ENCODE results near the gene PTPRN2. TPM values are rescaled to one million over a fixed set of nuclear protein-coding genes. Genes with fewer than 3 reads are reported as not detected.

PTPRN2 gene
- polyA plus RNA-seq, 3 donors = 6.8 to 7.9 (median 7.2) TPM

DNA sequence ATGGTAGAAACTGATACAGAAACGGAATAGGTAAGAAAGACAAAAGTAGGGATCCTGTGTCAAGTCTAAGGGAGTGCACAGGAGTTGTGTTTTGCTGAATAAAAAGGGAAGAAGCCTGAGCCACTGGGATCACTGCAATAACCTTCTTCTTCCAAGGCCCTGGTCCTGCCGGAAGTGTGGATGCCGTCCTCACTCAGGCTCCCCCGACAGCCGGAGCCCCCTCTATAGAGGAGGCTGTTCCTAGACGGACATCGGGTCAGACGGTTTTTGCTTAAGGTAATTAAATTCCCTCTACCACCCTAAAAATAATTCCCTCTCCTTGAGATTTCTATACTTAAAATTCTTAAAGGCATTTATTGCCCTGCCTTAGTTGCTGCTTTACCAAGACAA lies 566.9 kb downstream of the PTPRN2 start:
- DNase-seq (ENCODE audit: low read depth in 3 of 3, low spot score in 2 of 3) = no peak

DNA sequence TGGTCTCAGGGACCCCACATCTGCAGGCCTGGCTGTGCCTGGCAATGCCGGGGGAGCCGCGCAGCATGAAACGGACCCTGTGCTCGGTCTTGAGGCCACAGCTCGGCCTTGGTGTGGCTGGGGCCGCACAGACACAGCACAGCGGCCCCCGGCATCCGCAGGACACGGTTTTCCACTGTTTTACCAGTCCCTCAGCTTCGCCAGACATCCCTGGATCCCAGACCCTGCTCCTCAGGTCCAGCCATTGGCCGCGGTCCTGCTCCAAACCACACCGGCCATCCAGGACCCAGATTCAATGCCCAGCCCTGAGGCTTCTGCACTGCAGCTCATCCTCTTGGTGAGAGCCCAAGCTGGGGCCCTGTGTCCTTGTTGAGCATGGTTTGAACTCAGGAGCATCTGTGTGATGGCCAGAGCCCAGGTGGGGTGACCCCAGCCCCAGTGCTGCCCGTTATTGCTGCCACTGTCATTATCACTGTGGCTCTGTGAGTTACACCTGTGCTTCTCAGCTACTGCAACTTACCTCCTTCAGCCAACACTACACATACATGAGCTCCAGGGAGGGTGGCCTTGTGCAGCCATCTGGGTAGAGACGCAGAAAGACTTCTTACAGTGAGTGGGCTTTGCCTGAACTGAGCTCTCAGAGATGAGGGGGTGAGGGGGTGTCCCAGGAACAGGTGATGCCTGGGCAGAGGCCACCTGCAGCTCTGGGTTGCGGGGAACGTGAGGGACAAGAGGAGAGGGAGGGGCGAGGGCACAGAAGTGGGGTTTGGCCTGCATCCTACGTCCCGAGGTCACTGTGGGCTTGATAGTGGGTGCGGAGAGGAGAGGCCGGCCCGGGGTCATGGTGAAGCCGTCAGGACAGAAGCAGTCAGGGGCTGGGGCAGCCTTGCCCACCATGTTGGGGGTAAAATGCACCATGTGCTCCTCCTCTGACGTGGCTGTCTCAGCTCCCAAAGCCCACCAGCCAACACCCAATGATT lies 567.6 kb downstream of the PTPRN2 start:
- DNase-seq (ENCODE audit: low read depth in 3 of 3, low spot score in 2 of 3) = no peak

DNA sequence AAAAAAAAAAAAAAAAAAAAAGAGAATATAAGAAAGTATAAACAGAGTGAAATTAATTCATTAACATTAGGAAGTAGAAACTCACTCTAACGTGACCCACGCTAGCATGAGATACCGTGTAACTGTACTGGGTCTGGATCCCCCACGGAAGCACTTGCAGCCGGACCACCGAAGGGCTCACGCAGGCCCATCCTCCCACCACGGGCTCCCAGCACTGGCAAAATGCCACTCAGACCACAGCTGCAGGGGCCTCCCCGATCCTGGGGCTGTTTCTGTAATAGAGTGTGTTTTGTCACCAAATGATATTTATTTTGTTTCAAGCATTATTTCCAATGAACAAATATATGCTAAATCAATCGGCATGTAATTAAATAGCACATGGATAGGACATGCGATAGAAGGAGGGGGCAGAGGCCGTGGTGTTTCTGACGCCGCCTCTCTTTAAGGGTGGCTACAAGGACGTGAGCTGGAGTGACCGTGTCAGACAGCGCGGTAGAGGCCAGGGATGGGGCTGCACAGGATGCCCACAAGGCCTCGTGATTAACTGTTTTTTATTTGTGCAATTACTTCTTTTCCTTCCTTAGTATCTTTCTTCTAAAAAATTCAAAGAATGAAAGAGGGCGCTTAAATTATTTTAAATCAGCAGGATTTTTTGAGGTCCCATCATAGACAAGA lies 568.5 kb downstream of the PTPRN2 start:
- no peak for DNase-seq (ENCODE audit: low read depth in 3 of 3, low spot score in 2 of 3)

DNA sequence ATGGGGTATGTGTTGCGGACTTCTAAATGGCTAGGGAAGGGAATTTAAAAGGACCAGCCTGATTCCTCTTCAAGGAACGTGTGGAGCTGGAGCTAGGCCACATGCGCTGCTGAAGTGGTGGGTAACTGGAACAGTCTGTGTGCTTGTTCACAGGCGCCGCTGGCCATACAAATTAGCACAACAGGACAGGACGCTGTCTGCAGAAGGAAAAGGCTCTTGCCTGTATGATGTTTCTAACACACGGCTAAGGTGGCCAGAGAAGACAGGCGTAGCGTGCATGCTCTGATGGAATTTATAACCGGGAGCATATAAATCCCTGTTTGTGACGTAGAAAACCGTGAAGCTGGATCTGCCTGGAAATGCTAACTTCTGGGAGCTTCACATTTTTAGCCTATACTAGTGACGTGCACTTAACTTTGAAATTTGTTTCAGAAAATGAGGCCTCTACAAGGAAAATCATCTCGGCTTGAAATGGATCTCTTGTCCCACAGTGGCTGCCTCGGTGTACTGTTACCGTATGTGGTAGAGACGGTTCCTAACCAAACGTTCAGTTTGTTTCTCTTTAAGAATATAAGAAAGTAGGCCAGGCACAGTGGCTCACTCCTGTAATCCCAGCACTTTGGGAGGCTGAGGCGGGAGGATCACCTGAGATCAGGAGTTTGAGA lies 569.4 kb downstream of the PTPRN2 start:
- no peak for DNase-seq (ENCODE audit: low read depth in 3 of 3, low spot score in 2 of 3)

DNA sequence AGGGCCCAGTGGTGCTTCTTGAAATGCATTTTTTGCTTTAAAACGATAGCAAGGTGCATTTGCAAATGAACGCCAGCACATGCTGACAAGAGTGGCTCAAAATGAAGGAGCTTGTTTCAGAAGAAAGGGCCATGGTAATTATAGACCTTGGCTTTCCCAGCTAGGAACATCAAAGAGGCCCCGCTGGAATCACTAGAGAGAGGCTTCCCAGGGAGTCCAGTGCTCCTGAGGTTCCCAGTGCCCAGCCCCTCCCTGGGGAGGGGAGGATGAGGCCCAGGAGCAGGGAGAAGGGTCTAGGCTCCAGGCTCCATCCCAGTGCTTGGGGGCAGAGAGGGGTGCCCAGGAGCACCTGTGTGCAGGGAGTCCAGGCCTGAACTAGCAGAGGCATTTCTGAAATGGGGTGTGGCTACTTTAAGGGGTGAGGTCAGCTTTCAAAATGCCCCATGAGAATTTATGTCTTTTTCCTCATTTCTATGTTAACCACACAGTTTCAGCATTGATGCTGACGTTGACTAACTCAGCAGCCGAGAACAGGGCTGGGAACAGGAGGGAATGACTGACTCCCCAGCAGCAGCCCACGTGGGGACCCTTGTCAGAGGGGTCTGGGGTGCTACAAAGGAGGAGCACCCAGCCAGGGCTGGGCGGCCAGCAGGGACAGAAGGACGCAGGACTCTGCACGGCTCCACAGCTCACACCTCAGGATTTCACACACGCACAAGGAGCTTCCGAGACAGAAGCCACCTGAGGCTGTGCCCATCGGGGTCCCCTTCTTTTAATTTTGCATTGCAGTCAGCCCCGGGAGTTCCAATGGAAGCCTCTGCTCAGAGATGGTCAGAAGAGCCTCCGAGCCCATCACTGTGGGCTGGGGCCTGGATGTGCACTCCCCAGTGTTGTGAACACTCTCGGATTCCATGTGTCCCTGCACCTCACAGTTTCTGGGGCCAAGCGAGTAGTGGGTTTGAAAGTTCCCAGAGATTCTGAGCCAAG lies 570.2 kb downstream of the PTPRN2 start:
- DNase-seq (ENCODE audit: low read depth in 3 of 3, low spot score in 2 of 3) = no peak

DNA sequence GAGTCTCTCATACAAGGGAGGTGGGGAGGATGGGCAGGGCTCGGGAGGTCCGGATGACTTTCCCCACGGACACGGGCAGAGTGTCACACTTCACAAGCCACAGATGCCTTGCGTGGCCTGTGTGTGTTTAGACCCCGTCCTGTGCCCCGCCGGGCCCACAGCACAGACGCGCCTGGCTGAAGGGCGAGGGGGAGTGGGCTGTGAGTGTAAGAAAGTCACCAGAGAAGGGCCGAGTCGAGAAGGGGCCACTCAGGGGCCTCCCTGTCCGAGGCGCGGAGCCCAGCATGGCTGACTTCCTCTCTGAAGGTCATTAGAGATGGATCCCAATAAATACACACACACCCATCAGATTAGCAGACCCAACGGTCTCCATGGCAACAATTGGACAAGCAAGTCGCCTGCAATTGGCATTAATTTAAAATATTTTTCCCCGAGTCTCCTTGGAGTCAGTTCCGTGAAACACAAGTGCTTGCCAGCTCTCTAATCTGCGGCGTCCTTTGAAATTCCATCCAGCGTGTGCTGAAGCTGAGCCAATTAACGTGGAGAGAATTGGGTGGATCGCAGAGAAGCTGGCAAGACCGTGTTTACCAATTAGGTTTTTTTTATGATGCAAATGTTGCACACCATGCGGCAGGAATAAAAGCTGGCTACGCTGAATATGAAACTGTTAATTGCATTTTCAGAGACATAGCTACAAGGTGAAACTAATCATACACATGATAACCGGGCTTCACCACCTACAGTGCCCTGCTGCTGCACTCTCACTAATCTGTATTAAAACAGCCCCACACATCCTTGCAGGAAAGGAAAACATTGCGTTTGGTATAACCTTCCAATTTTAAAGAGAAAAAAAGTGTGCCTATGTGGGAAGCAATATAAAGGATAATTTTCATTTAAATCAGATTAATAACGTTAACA lies 571.2 kb downstream of the PTPRN2 start:
- DNase-seq (ENCODE audit: low read depth in 3 of 3, low spot score in 2 of 3) = no peak

DNA sequence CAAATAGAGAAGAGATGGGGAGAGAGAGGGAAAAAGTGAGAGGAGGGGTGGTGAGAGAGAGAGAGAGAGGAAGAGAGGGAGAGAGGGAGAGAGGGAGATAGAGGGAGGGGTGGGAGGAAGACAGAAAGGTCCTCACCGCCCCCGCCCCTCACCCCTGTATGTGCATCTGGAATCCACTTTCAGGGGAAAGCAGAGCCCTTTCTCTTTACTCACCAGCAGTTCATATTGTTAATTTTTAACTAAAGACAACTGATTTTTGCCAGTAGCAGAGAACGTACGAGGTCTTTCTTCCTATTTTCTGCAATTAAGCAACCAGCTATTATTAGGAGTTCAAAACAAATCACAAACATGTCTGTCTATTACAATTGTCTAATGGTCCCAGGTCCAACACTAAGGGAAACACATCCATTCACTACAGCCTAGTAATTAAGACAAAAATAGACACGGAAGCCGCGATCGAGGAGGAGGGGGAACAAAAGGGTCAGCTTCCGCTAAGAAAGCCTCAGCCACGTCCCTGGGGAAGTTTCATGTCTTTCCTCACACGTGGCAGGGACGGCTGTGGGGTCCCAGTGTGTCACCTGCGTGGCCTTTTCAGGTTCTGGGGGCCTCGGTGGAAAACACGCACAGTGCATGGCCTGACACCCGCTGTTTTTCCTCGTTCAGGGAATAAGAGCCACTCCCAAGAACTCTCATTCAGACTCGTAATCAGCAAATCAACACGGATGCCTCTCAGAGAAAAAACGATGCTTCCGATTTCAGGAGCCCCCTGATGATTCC lies 572.0 kb downstream of the PTPRN2 start:
- DNase-seq (ENCODE audit: low read depth in 3 of 3, low spot score in 2 of 3) = no peak

DNA sequence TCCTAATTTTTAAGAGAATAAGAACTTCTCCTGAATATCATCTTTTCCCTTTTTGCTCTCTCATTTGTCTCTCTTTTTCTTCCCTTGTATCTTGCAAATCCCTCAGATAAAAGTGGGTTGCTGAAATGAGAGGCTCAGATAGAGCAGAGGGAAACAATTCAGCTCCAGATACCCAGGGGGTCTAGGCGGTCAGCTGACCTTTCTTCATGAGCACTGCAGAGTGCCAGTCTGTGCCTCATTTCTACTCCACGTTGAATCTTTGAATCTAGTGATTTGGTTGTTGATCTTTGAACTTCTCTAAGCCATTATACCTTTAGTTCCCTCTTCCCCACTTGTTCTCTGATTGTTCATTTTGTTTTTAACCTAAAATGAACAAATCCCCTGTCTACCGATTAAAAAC lies 572.6 kb downstream of the PTPRN2 start:
- no peak for DNase-seq (ENCODE audit: low read depth in 3 of 3, low spot score in 2 of 3)

DNA sequence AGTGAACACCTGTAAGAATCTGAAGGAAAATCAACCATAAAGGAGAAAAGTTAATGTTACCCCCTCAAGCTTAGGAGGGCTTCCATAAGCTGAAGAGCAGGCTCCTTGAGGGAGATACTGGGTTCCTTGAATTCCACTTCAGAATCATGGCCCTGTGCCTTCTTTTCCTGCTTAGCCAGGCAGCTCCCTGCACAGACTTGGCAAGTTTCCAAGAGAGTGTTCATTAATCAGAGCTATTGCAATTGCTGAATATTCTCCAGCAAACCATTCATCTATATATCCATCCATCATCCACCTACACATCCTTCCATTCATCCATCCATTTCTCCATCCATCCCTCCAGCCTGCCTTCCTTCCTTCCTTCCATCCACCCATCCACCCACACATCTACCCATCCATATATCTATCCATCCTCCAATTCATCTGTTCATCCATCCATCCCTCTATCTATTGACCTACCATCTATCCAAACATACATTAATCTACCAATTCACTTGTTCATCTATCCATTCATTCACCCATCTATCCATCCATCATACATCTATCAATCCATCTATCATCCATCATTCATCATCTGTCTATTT lies 574.4 kb downstream of the PTPRN2 start:
- no peak for DNase-seq (ENCODE audit: low read depth in 3 of 3, low spot score in 2 of 3)

DNA sequence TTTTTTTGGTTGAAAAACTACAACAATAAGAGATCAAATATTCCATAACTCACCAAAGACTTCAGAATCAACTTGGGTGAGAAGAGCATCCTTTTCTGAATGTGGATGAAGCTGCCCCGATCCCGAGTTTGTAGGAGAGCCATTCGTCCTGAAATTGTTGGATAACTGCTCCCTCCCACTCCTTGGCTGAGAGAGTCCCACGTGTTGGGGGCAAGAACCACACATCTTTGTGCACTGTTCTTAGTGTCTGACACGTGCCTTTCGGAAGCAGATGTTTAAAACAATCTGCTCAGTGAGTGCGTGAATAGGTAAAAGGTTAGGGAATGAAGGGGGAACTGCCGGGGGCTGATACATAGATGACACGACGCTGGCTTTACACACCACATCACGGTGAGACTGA lies 575.7 kb downstream of the PTPRN2 start:
- DNase-seq (ENCODE audit: low read depth in 3 of 3, low spot score in 2 of 3) = no peak

DNA sequence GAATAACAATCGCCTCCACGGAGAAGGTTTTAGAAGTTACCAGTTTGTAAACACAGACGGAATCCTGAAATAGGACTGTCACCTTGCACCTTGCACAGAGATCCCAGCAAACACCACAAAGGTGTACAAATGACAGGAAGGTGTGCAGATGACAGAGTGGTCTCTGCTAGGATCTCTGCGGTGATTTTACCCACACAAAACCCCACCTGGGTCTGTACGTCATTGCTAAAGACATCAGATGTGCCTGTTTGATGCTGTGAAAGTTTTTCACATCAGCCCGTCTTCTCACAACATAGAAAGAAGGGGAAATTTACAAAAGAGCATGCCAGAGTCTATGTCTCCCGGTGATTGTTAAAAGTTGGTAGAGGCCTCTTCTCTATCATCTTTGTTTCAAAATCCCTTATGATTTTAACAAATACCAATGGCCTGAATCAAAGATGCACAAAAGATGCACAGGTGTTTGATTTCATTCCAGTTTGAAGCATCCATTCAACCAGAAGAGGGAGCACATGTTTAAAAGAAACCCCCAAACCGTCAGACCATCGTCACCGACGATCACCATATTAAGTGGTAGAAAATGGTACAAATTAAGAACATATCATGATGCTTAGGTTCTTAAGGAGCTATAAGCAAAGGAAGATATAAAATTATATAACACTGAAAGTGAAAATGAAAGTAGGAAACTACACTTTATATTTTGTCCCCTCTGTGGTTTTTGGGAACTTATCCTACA lies 576.5 kb downstream of the PTPRN2 start:
- DNase-seq (ENCODE audit: low read depth in 3 of 3, low spot score in 2 of 3) = no peak

DNA sequence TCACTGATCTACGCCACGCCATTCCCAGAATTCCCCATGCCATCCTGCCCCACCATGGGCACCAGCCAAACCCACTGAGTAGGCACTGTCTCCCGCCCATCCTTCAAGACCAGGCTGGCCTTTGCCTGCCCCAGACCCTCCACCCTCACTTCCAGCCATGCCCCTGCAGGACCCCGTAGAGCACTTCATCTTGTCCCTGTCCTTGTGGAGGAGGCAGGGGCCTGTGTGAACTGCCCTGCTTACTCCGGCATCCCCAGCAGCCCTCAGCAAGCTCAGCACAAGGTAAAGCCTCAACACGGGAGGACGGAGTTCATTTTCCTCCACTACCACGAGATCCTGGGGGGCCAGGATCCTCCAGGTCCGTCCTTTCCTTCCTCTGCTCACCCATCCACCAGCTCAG lies 577.7 kb downstream of the PTPRN2 start:
- no peak for DNase-seq (ENCODE audit: low read depth in 3 of 3, low spot score in 2 of 3)

DNA sequence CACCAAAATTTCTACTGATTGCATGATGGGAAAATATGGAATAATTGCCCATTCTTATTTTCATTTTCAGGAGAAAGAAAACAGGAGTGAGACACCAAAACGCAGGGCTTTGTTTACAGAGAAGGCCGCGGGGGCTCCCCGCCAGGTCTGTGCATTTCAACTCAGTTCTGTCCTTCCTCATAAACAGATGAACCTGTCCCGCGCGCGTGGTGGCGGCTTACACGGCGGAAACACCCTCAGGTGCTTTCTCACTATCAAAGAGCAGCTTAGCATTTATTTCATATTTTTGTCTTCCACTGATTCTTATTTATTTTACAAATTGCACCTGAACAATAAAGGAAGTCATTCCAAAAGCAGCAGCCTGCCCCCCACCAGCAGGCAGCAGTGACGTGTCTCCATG lies 579.4 kb downstream of the PTPRN2 start:
- DNase-seq (ENCODE audit: low read depth in 3 of 3, low spot score in 2 of 3) = no peak

DNA sequence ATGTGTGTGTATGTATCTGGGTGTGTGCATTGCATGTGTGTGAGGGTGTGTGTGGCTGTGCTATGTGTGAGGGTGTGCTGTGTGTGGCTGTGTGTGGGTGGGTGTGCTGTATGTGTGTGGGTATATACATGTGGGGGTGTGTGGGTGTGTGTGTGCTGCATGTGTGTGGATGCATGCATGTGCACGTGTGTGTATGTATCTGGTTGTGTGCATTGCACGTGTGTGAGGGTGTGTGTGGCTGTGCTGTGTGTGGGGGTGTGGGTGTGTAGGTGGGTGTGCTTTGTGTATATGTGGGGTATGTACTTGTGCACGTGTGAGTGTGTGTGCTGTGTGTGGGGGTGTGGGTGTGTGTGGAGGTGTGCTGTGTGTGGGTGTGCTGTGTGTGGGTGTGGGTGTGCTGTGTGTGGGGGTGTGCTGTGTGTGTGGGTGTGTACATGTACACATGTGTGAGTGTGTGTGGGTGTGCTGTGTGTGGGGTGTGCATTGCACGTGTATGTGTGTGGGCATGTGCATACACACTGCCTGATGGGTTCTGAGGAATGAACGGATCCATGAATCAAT lies 579.8 kb downstream of the PTPRN2 start:
- no peak for DNase-seq (ENCODE audit: low read depth in 3 of 3, low spot score in 2 of 3)

DNA sequence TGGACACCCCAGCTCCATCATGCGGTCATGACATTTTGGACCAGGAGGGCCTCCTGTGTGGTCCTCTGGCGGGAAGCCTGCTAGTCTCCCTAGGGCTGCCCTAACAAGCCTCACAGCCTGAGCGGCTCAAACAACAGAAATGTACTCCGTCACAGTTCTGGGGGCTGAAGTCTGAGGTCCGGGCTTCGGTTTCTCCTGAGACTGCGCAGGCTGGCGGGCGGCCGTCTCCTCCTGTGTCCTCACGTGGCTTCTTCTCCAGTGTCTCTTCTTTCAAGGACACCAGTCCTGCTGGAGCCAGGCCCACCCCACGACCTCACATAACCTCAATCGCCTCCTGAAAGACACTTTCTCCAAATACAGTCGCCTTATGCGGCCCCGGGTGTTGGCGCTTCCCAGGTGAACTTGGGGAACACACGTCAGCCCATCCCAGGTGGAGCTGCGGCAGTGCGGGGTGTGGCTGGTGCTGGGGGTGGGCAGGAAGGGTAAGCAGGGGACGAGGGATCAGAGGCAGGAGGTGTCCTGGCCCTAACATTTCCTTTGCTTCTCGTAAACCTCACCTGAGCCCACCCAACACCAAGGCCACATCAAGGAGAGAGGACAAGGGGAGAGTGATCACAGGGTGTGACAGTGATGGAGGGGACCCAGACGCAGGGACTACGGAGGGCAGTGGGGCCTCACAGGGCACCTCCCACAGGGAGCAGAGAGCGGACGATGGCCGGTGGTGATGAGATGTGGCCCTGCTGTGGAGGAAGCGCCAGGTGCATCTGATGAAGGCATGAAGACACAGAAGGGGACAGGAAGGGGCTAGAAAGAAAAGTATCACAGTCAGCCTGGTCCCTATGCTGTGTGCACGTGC lies 580.6 kb downstream of the PTPRN2 start:
- DNase-seq (ENCODE audit: low read depth in 3 of 3, low spot score in 2 of 3) = no peak

DNA sequence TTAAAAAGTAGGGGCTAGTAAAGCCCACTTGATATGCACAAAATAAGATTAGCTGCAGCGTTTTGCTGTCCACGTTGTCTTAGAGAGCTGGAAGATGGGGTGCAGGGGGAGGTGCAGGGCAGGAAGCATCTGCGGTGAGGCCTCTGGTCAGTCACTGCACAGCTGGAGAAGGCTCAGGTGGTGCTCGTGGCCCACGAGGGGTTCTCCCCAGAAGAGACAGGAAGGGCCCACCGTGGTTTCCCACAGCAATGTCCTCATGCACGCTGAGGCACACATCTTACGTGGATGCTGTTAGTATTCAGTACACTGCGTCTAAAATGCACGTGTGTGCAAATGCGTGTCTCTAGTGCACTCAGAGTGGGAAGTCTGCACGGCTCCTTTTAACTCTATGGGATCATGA lies 582.1 kb downstream of the PTPRN2 start:
- DNase-seq (ENCODE audit: low read depth in 3 of 3, low spot score in 2 of 3) = no peak

All from right renal cortex interstitium (tissue), 3 donors.